HCT116 (cell line): ENCODE measurements around the gene CFAP161. TPM values are rescaled to one million over a fixed set of nuclear protein-coding genes. Genes with fewer than 3 reads are reported as not detected.
"Not testable (repeated sequence)": the region's sequence is repeated elsewhere in the genome, so short reads cannot be mapped to it uniquely, and the experiment has no call there.

Source experiments
- ATAC-seq: fragments of 200-7000 bp; cut with Tn5 transposase; 2 replicates; pipeline ENCODE4 v1.9.1; 2020; ENCODE audit warnings: mild to moderate bottlenecking, moderate library complexity
- BruUV-seq: library from RNA; stranded (reverse); fragments of 400-500 nt; replicated peaks from 2 replicates; lab custom pipeline; 2021; lab: Mats Ljungman, UMichigan
- CTCF ChIA-PET: fragments of 300-600 bp; sonication (Branson Sonifier 250); formaldehyde crosslinking; loops from one replicate; lab custom pipeline; 2021; ENCODE audit warnings: antibody characterized with exemption; lab: Charles Lee
- POLR2A ChIA-PET: fragments of 300-600, 350-600 bp; sonication (Branson Sonifier 250); formaldehyde crosslinking; loops from one replicate; lab custom pipeline; 2021; ENCODE audit warnings: antibody characterized with exemption; lab: Charles Lee
- RAD21 ChIA-PET, 2 experiments: fragments of 300-600 bp; sonication (Branson Sonifier 250); formaldehyde crosslinking; loops; one replicate each; lab custom pipeline; 2023; ENCODE audit warnings: low total read pairs in 2 of 2; ENCODE audit not compliant: uncharacterized antibody in 2 of 2, unreplicated experiment in 2 of 2, low non-redundant PET in 1 of 2; lab: Charles Lee
- DNase-seq: peaks from one replicate; pipeline ENCODE4 v3.0.0-alpha.2; 2010; ENCODE audit warnings: low read depth, low spot score
- H2AFZ ChIP-seq: fragments of 200-600 bp; shearing (Covaris generic), sonication (generic); 2 replicates; pipeline ENCODE4 v1.6.1; 2017; ENCODE audit warnings: low read depth, mixed run types, mixed read lengths, antibody characterized with exemption, low read length; ENCODE audit not compliant: poor library complexity, severe bottlenecking
- H3K27ac ChIP-seq: 2 replicates; pipeline ENCODE4 v1.5.1; 2012; ENCODE audit warnings: low read depth, low read length
- H3K27me3 ChIP-seq: fragments of 200-600 bp; sonication (generic); 2 replicates; pipeline ENCODE4 v1.6.1; 2016; ENCODE audit warnings: mixed run types, low read length, mixed read lengths; ENCODE audit not compliant: insufficient read depth
- H3K36me3 ChIP-seq, 2 experiments: fragments of 200-500 bp in 1 of 2; fragments of 200-600 bp in 1 of 2; sonication (Bioruptor generic) in 1 of 2; sonication (generic) in 1 of 2; 2 replicates each; pipeline versions ENCODE4 v1.5.1 to v1.6.1; 2014 to 2016; ENCODE audit warnings: low read length in 2 of 2, inconsistent platforms in 1 of 2, mixed read lengths in 1 of 2, mixed run types in 1 of 2; ENCODE audit not compliant: insufficient read depth in 2 of 2, control insufficient read depth in 1 of 2
- H3K4me1 ChIP-seq, 2 experiments: fragments of 200-600 bp in 1 of 2; sonication (generic) in 1 of 2; 2 replicates each; pipeline versions ENCODE4 v1.5.1 to v1.6.1; 2012 to 2017; ENCODE audit warnings: low read length in 2 of 2, inconsistent platforms in 1 of 2, mild to moderate bottlenecking in 1 of 2, mixed read lengths in 1 of 2, mixed run types in 1 of 2, moderate library complexity in 1 of 2; ENCODE audit not compliant: insufficient read depth in 2 of 2, control insufficient read depth in 1 of 2
- H3K4me2 ChIP-seq: fragments of 200-600 bp; sonication (generic); 2 replicates; pipeline ENCODE4 v1.6.1; 2017; ENCODE audit warnings: mixed run types, low read length, mixed read lengths
- H3K4me3 ChIP-seq, 2 experiments: fragments of 200-600 bp in 1 of 2; sonication (generic) in 1 of 2; replicated peaks in 1 of 2; 2 replicates each; pipeline ENCODE4 v1.5.1; 2011 to 2016; ENCODE audit warnings: low read length in 2 of 2, control low read depth in 1 of 2, low read depth in 1 of 2, mild to moderate bottlenecking in 1 of 2, mixed read lengths in 1 of 2, mixed run types in 1 of 2
- H3K79me2 ChIP-seq: fragments of 200-600 bp; sonication (generic); 2 replicates; pipeline ENCODE4 v1.6.1; 2017; ENCODE audit warnings: mild to moderate bottlenecking, mixed run types, low read length, moderate library complexity, mixed read lengths; ENCODE audit not compliant: insufficient read depth
- H3K9ac ChIP-seq: fragments of 200-600 bp; sonication (generic); 2 replicates; pipeline ENCODE4 v1.6.1; 2016; ENCODE audit warnings: low read length, mixed read lengths
- H3K9me2 ChIP-seq: fragments of 200-600 bp; sonication (generic), shearing (Covaris generic); 2 replicates; pipeline ENCODE4 v1.6.1; 2017; ENCODE audit warnings: mixed run types, mild to moderate bottlenecking, moderate library complexity; ENCODE audit not compliant: insufficient read depth
- H3K9me3 ChIP-seq, 2 experiments: fragments of 200-500 bp in 1 of 2; fragments of 200-600 bp in 1 of 2; sonication (Bioruptor generic) in 1 of 2; sonication (generic) in 1 of 2; 2 replicates each; pipeline ENCODE4 v1.6.1; 2014 to 2017; ENCODE audit warnings: low read length in 2 of 2, mixed read lengths in 2 of 2, inconsistent platforms in 1 of 2, low read depth in 1 of 2, mild to moderate bottlenecking in 1 of 2, mixed run types in 1 of 2, moderate library complexity in 1 of 2; ENCODE audit not compliant: control insufficient read depth in 1 of 2, insufficient read depth in 1 of 2
- H4K20me1 ChIP-seq: fragments of 200-600 bp; sonication (generic), shearing (Covaris generic); 2 replicates; pipeline ENCODE4 v1.6.1; 2017; ENCODE audit warnings: mixed run types, mild to moderate bottlenecking, moderate library complexity; ENCODE audit not compliant: insufficient read depth
- CTCF ChIP-seq, 3 experiments: fragments of 200-600 bp in 1 of 3; sonication (generic) in 1 of 3; IDR thresholded peaks in 2 of 3; conservative IDR thresholded peaks in 1 of 3; 2 replicates each; pipeline ENCODE4 v1.5.1; 2012 to 2017; ENCODE audit warnings: low read depth in 2 of 3, low read length in 2 of 3, antibody characterized with exemption in 1 of 3, borderline replicate concordance in 1 of 3, control low read depth in 1 of 3, mild to moderate bottlenecking in 1 of 3, mixed read lengths in 1 of 3, mixed run types in 1 of 3, moderate library complexity in 1 of 3; ENCODE audit not compliant: insufficient read depth in 1 of 3
- intact Hi-C: fragments of 100-400 bp; cut with micrococcal nuclease; formaldehyde crosslinking; loops from 2 replicates; pipeline ENCODE4 v1.10.0; 2022
- total RNA-seq: library from RNA; stranded (reverse); gene quantifications from one replicate; pipeline ENCODE4 v1.2.1, GENCODE V29; 2021; ENCODE audit not compliant: unreplicated experiment

Gene CFAP161
- total RNA-seq, 1 experiment from 2014 or later = 0.15 TPM

GRCh38 chr15:81126892-81127291, 7.2 kb upstream of the CFAP161 start:
- Histone ChIP-seq H3K9me2 (no peaks in the 10 kb centered on the region), H3K9ac (no peak overlapping the region), H3K9me3 (no peaks in the 10 kb centered on the region), H3K4me1 (no peaks in the 10 kb centered on the region), H3K27ac (no peak overlapping the region), H3K4me2 (no peak overlapping the region), H3K27me3 (peaks cover 3% of the 10 kb centered on the region; the same call in 1 of the 2 replicates), H4K20me1 (no peaks in the 10 kb centered on the region), H3K4me3 (no peak overlapping the region), H2AFZ (no peak overlapping the region), H3K79me2 (no peaks in the 10 kb centered on the region), H3K36me3 (no peaks in the 10 kb centered on the region)
- ChIA-PET RAD21 (no interaction called here), CTCF (interaction anchor here (1.6 kb wide), 1 partner anchor 139 kb away, joined by 7 read pairs; no protein-coding TSS in a partner anchor), POLR2A (no interaction called here)
- no TSS peak for BruUV-seq
- intact Hi-C loops = no loop called here
- DNase-seq (no peak), ATAC-seq (no peak)
- TF ChIP-seq CTCF (IDR thresholded peaks at IDR 0.05 in 2 of 3, conservative IDR thresholded peaks at IDR 0.05 in 1 of 3; ENCODE audit: borderline replicate concordance in 1 of 3, insufficient read depth in 1 of 3, low read depth in 2 of 3, low read length in 2 of 3) = no peak

- H4K20me1 ChIP-seq, H3K9me2 ChIP-seq, H3K4me2 ChIP-seq, ATAC-seq, POLR2A ChIA-PET, H3K9me3 ChIP-seq, H3K4me3 ChIP-seq, RAD21 ChIA-PET, H3K9ac ChIP-seq, H3K4me1 ChIP-seq, intact Hi-C loops, H3K79me2 ChIP-seq, DNase-seq, H3K36me3 ChIP-seq, H3K27ac ChIP-seq, CTCF ChIA-PET, H2AFZ ChIP-seq, BruUV-seq: not testable (repeated sequence)
- H3K27me3 ChIP-seq = peaks cover 14% of the 10 kb centered on the region; the same call in 1 of the 2 replicates
Observed at GRCh38 chr15:81141478-81141877, 7.4 kb downstream of the CFAP161 start.
